ENCODE measurements around the gene ZMYND8. TPM values are rescaled to one million over a fixed set of nuclear protein-coding genes. Genes with fewer than 3 reads are reported as not detected.

Gene ZMYND8
- total and polyA plus RNA-seq, 10 of the 15 experiments (the other 5 are each of a cell fraction or from before 2014, with no cell fraction given): 12.9 to 54.8 (median 23.1) TPM

DNA sequence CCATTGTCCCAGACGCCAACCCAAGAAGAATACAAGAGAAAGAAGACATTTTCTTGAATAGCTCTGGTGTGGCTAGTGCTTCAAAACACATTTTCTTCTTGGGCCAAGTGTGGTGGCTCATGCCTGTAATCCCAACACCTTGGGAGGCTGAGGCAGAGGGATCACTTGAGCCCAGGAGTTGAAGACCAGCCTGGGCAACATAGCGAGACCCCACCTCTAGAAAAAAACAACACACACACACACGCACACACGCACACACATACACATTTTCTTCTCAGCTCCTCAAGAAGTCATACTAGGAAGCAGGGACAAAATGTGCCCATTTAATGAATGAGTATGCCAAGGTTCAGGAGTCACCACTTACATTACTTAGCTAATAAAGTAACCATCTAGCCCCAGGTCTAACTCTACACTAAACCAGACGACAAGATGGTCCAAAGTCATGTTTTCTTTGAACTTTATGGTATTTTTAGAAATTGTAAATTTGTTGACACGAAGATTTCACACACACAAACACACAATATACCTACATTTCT is 68.8 kb downstream of the ZMYND8 start:
- ATAC-seq: no peak
- in situ Hi-C loops (cut with MboI): no loop called here

DNA sequence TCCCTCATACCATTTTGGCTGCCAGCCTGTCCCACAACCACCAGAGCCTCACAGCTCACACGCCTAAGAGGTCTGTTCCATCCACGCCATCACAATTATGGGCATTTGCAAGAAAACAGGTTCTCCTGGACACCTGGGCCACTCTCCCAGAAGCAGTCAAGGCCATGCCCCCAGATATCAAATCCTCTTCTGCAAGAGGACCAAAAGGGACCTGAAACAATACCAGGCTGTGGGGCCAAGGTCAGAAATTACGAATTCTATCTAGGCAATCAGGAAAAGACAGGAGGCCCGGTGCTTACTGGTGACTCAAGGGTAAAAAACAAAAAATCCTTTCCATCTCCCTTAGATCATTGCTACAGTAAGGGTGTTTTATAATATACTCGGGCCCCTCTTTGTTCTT is 69.8 kb downstream of the ZMYND8 start:
- Histone ChIP-seq H3K27me3 (replicated peaks in 1 of 2; ENCODE audit: control insufficient read depth in 2 of 2, insufficient read depth in 2 of 2, low read length in 1 of 2) (no peaks in the 10 kb centered on the region), H3K79me2 (ENCODE audit: control insufficient read depth, insufficient read depth, low read length) (no peaks in the 10 kb centered on the region), H3K4me3 (no peak overlapping the region), H3K36me3 (ENCODE audit: control insufficient read depth in 2 of 2, insufficient read depth in 2 of 2, low read length in 1 of 2) (peaks cover 15 to 65% of the 10 kb centered on the region in 2 experiments), H4K20me1 (ENCODE audit: control insufficient read depth, insufficient read depth) (no peaks in the 10 kb centered on the region), H2AFZ (ENCODE audit: control insufficient read depth, low read depth, low read length) (no peak overlapping the region), H3K9ac (ENCODE audit: control insufficient read depth, insufficient read depth, low read length) (no peak overlapping the region), H3K4me1 (ENCODE audit: control insufficient read depth, insufficient read depth, low read length) (no peaks in the 10 kb centered on the region), H3K9me3 (replicated peaks; ENCODE audit: control insufficient read depth, insufficient read depth, low read length) (no peaks in the 10 kb centered on the region), H3K27ac (ENCODE audit: control insufficient read depth, insufficient read depth) (no peak overlapping the region), H3K4me2 (ENCODE audit: control insufficient read depth, insufficient read depth) (no peak overlapping the region)
- no peak for ATAC-seq
- ChIA-PET RAD21 (ENCODE audit: unreplicated experiment) (no interaction called here), POLR2A (no interaction called here), SMC1A (ENCODE audit: uncharacterized antibody, unreplicated experiment) (interaction anchor here (7.5 kb wide), 1 partner anchor 13 kb away, joined by 43 read pairs; no protein-coding TSS in a partner anchor), CTCF (interaction anchor here (0.7 to 1.7 kb wide), 3 partner anchors 8 to 14 kb away, joined by 3 to 4 read pairs (median 3); no protein-coding TSS in a partner anchor)
- 95% methylated on average over 5 of the region's 5 CpGs for WGBS (ENCODE audit: insufficient coverage, insufficient replicate concordance, low lambda C conversion rate, missing lambda C conversion rate)
- intact Hi-C loops (cut with micrococcal nuclease; ENCODE audit: unreplicated experiment) (no loop called here), in situ Hi-C loops (cut with MboI) (no loop called here)
- TSS peak; percentile 23 for BruUV-seq (replicated peaks)
- FAIRE-seq: no peak
- DNase-seq (ENCODE audit: low read depth, low spot score): no peak
- no peak for TF ChIP-seq EZH2 (IDR thresholded peaks at IDR 0.05; ENCODE audit: borderline replicate concordance, control insufficient read depth, low read depth, low read length)
- no peak for TF ChIP-seq PML (IDR thresholded peaks at IDR 0.05; ENCODE audit: low read length)
- no peak for TF ChIP-seq USF1 (IDR thresholded peaks at IDR 0.05; ENCODE audit: borderline replicate concordance, extremely low read length, insufficient read depth, low read depth, low read length)
- TF ChIP-seq, protein P1, sequence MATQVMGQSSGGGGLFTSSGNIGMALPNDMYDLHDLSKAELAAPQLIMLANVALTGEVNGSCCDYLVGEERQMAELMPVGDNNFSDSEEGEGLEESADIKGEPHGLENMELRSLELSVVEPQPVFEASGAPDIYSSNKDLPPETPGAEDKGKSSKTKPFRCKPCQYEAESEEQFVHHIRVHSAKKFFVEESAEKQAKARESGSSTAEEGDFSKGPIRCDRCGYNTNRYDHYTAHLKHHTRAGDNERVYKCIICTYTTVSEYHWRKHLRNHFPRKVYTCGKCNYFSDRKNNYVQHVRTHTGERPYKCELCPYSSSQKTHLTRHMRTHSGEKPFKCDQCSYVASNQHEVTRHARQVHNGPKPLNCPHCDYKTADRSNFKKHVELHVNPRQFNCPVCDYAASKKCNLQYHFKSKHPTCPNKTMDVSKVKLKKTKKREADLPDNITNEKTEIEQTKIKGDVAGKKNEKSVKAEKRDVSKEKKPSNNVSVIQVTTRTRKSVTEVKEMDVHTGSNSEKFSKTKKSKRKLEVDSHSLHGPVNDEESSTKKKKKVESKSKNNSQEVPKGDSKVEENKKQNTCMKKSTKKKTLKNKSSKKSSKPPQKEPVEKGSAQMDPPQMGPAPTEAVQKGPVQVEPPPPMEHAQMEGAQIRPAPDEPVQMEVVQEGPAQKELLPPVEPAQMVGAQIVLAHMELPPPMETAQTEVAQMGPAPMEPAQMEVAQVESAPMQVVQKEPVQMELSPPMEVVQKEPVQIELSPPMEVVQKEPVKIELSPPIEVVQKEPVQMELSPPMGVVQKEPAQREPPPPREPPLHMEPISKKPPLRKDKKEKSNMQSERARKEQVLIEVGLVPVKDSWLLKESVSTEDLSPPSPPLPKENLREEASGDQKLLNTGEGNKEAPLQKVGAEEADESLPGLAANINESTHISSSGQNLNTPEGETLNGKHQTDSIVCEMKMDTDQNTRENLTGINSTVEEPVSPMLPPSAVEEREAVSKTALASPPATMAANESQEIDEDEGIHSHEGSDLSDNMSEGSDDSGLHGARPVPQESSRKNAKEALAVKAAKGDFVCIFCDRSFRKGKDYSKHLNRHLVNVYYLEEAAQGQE (IDR thresholded peaks at IDR 0.05; ENCODE audit: low read depth, low read length): no peak
- no peak for TF ChIP-seq ZNF274 (IDR thresholded peaks at IDR 0.05; ENCODE audit: insufficient read depth, insufficient read length)
- no peak for TF ChIP-seq WRNIP1 (IDR thresholded peaks at IDR 0.05; ENCODE audit: borderline replicate concordance, low read depth, low read length)
- TF ChIP-seq, protein P2, sequence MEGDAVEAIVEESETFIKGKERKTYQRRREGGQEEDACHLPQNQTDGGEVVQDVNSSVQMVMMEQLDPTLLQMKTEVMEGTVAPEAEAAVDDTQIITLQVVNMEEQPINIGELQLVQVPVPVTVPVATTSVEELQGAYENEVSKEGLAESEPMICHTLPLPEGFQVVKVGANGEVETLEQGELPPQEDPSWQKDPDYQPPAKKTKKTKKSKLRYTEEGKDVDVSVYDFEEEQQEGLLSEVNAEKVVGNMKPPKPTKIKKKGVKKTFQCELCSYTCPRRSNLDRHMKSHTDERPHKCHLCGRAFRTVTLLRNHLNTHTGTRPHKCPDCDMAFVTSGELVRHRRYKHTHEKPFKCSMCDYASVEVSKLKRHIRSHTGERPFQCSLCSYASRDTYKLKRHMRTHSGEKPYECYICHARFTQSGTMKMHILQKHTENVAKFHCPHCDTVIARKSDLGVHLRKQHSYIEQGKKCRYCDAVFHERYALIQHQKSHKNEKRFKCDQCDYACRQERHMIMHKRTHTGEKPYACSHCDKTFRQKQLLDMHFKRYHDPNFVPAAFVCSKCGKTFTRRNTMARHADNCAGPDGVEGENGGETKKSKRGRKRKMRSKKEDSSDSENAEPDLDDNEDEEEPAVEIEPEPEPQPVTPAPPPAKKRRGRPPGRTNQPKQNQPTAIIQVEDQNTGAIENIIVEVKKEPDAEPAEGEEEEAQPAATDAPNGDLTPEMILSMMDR (IDR thresholded peaks at IDR 0.05 in 2 of 3, conservative IDR thresholded peaks at IDR 0.05 in 1 of 3; ENCODE audit: control insufficient read depth in 2 of 3, extremely low read depth in 1 of 3, insufficient read depth in 1 of 3, low read depth in 3 of 3, low read length in 3 of 3): no peak

More for the DNA sequence above, 68.8 kb downstream of the ZMYND8 start:
- Histone ChIP-seq H3K9ac (ENCODE audit: control insufficient read depth, insufficient read depth, low read length) (no peak overlapping the region), H3K4me1 (ENCODE audit: control insufficient read depth, insufficient read depth, low read length) (no peaks in the 10 kb centered on the region), H3K27ac (ENCODE audit: control insufficient read depth, insufficient read depth) (no peak overlapping the region), H3K36me3 (ENCODE audit: control insufficient read depth in 2 of 2, insufficient read depth in 2 of 2, low read length in 1 of 2) (peaks cover 13 to 71% of the 10 kb centered on the region in 2 experiments), H3K4me2 (ENCODE audit: control insufficient read depth, insufficient read depth) (no peak overlapping the region), H3K79me2 (ENCODE audit: control insufficient read depth, insufficient read depth, low read length) (no peaks in the 10 kb centered on the region), H3K9me3 (replicated peaks; ENCODE audit: control insufficient read depth, insufficient read depth, low read length) (no peaks in the 10 kb centered on the region), H4K20me1 (ENCODE audit: control insufficient read depth, insufficient read depth) (no peaks in the 10 kb centered on the region), H3K4me3 (no peak overlapping the region), H2AFZ (ENCODE audit: control insufficient read depth, low read depth, low read length) (no peak overlapping the region), H3K27me3 (replicated peaks in 1 of 2; ENCODE audit: control insufficient read depth in 2 of 2, insufficient read depth in 2 of 2, low read length in 1 of 2) (no peaks in the 10 kb centered on the region)
- intact Hi-C loops (cut with micrococcal nuclease; ENCODE audit: unreplicated experiment): no loop called here
- WGBS (ENCODE audit: insufficient coverage, insufficient replicate concordance, low lambda C conversion rate, missing lambda C conversion rate): 93% methylated on average over 6 of the region's 6 CpGs
- POLR2A ChIA-PET: no interaction called here
- SMC1A ChIA-PET (ENCODE audit: uncharacterized antibody, unreplicated experiment): interaction anchor here (0.5 to 7.5 kb wide), 2 partner anchors 8 to 14 kb away, joined by 3 to 43 read pairs; no protein-coding TSS in a partner anchor
- TF ChIP-seq SIX5 (IDR thresholded peaks at IDR 0.05; ENCODE audit: low read depth, low read length, severe bottlenecking) (no peak), NFXL1 (IDR thresholded peaks at IDR 0.05; ENCODE audit: borderline replicate concordance) (peak; percentile 52; the same call in 1 of the 2 replicates), RUNX3 (IDR thresholded peaks at IDR 0.05; ENCODE audit: low read length) (no peak), ETV6 (conservative IDR thresholded peaks at IDR 0.05 in 1 of 2, IDR thresholded peaks at IDR 0.05 in 1 of 2; ENCODE audit: borderline replicate concordance in 1 of 2, low read depth in 1 of 2) (0 out of 4 replicates have a peak, but pooled peaks of 1 of the 2 experiments have one; percentile 61)
- FAIRE-seq (no peak), DNase-seq (ENCODE audit: low read depth, low spot score) (no peak)
- BruUV-seq (replicated peaks): no TSS peak
- CTCF ChIA-PET: interaction anchor here (1.6 to 1.7 kb wide), 2 partner anchors 9 to 96 kb away, joined by 4 to 6 read pairs; no protein-coding TSS in a partner anchor
- RAD21 ChIA-PET (ENCODE audit: unreplicated experiment): no interaction called here

Measured in GM12878 (cell line).